Keratinocyte (primary cell): ENCODE data around the gene SMPD2. TPM values are rescaled to one million over a fixed set of nuclear protein-coding genes. Genes with fewer than 3 reads are reported as not detected.

Experiments used
- DNase-seq: peaks from one replicate; pipeline ENCODE4 v3.0.0-alpha.2; 2011; ENCODE audit warnings: low read depth, missing footprints, low spot score
- FAIRE-seq: peaks from 2 replicates; lab custom pipeline; 2011; peaks lifted over from hg19 to GRCh38; lab: Jason Lieb, UNC
- H2AFZ ChIP-seq: 2 replicates; pipeline ENCODE4 v1.6.0; 2012; ENCODE audit warnings: low read length, control low read depth, inconsistent platforms; ENCODE audit not compliant: control insufficient read depth
- H3K27ac ChIP-seq: 2 replicates; pipeline ENCODE4 v1.5.1; 2011; ENCODE audit warnings: low read length; ENCODE audit not compliant: control insufficient read depth, insufficient read depth
- H3K27me3 ChIP-seq: 3 replicates; pipeline ENCODE4 v1.6.0; 2011; ENCODE audit warnings: low read length; ENCODE audit not compliant: control insufficient read depth, insufficient read depth; ENCODE audit errors: extremely low read depth
- H3K36me3 ChIP-seq, 2 experiments: 2 replicates in 1 of 2; 3 replicates in 1 of 2; pipeline ENCODE4 v1.5.1; 2011; ENCODE audit warnings: low read length in 2 of 2, mild to moderate bottlenecking in 1 of 2; ENCODE audit not compliant: control insufficient read depth in 2 of 2, insufficient read depth in 2 of 2; ENCODE audit errors: extremely low read depth in 1 of 2
- H3K4me1 ChIP-seq: 3 replicates; pipeline ENCODE4 v1.5.1; 2011; ENCODE audit warnings: low read length; ENCODE audit not compliant: control insufficient read depth, insufficient read depth; ENCODE audit errors: extremely low read depth
- H3K4me2 ChIP-seq: 3 replicates; pipeline ENCODE4 v1.6.0; 2011; ENCODE audit warnings: low read depth, low read length; ENCODE audit not compliant: control insufficient read depth, insufficient read depth; ENCODE audit errors: extremely low read depth
- H3K4me3 ChIP-seq, 3 experiments: fragments of 200-600 bp in 1 of 3; sonication (generic) in 1 of 3; 2 replicates in 2 of 3; 3 replicates in 1 of 3; pipeline ENCODE4 v1.5.1; 2011 to 2016; ENCODE audit warnings: low read length in 3 of 3, mild to moderate bottlenecking in 3 of 3, control low read depth in 2 of 3, inconsistent platforms in 1 of 3, low read depth in 1 of 3, mixed read lengths in 1 of 3, mixed run types in 1 of 3, moderate library complexity in 1 of 3; ENCODE audit not compliant: control insufficient read depth in 2 of 3, insufficient read depth in 2 of 3; ENCODE audit errors: extremely low read depth in 1 of 3
- H3K79me2 ChIP-seq: 2 replicates; pipeline ENCODE4 v1.6.0; 2012; ENCODE audit warnings: low read length; ENCODE audit not compliant: control insufficient read depth, insufficient read depth
- H3K9ac ChIP-seq: 3 replicates; pipeline ENCODE4 v1.6.0; 2011; ENCODE audit warnings: low read length; ENCODE audit not compliant: control insufficient read depth, insufficient read depth; ENCODE audit errors: extremely low read depth
- H3K9me1 ChIP-seq: 3 replicates; pipeline ENCODE4 v1.6.0; 2011; ENCODE audit warnings: low read length; ENCODE audit not compliant: control insufficient read depth, insufficient read depth; ENCODE audit errors: extremely low read depth
- H3K9me3 ChIP-seq: 2 replicates; pipeline ENCODE4 v1.5.1; 2012; ENCODE audit warnings: low read depth, low read length; ENCODE audit not compliant: control insufficient read depth
- H4K20me1 ChIP-seq: 3 replicates; pipeline ENCODE4 v1.6.0; 2011; ENCODE audit warnings: low read length; ENCODE audit not compliant: control insufficient read depth, insufficient read depth; ENCODE audit errors: extremely low read depth
- EZH2 ChIP-seq: IDR thresholded peaks from one replicate; pipeline ENCODE4 v1.6.1; 2012; ENCODE audit warnings: inconsistent platforms, mild to moderate bottlenecking, low read length, moderate library complexity
- dilution Hi-C: fragments of 300-500 bp; cut with MboI; formaldehyde crosslinking; loops from one replicate; pipeline ENCODE4 v1.7.0; 2020; ENCODE audit warnings: low sequenced_read_pairs; ENCODE audit not compliant: extremely low pct_ligation_motif_present
- polyA plus RNA-seq, 5 experiments: library from polyadenylated mRNA; depleted of rRNA in 3 of 5; stranded (reverse) in 3 of 5; stranded (forward) in 1 of 5; unstranded in 1 of 5; fragments of >200 nt; gene quantifications; 1 replicate in 1 of 5; 2 replicates in 3 of 5; 3 replicates in 1 of 5; pipeline versions ENCODE4 v1.2.1 to v1.2.3, GENCODE V29; 2011 to 2012; ENCODE audit warnings: missing spikeins in 2 of 5, low read depth in 1 of 5, low replicate concordance in 1 of 5
- TF ChIP-seq, protein P1 (sequence below), 3 experiments: IDR thresholded peaks in 1 of 3; conservative IDR thresholded peaks in 1 of 3; optimal IDR thresholded peaks in 1 of 3; 2 replicates in 2 of 3; 3 replicates in 1 of 3; pipeline versions ENCODE3 to v1.5.1; 2011; ENCODE audit warnings: low read length in 3 of 3, mild to moderate bottlenecking in 3 of 3, moderate library complexity in 2 of 3, control low read depth in 1 of 3, inconsistent platforms in 1 of 3; ENCODE audit not compliant: insufficient read depth in 2 of 3; ENCODE audit errors: extremely low read depth in 1 of 3

Gene SMPD2
- polyA plus RNA-seq, 1 donor (not counting 4 experiments of a cell fraction or from before 2014, with no cell fraction given) = 11.7 TPM

DNA sequence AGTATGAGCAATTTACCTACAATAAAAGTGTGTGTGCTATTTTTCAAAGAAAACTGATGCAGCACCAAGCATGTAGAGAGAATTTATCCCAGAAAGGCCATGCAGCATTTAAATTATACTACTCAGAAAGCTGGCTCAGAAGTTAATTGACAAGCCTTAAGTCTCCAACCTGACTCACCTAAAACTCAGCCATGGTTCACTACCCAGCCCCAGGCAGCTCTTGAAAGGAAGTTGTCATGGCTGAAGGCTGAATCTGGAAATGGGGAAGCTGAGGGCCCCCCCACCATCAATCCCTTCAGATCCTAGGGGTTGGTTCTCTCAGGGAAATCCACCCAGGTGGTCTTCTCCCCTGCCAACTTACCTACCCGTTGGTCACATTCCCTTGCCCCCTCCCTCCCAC, 19.8 kb upstream of the SMPD2 start:
- Histone ChIP-seq H3K27me3 (no peaks in the 10 kb centered on the region), H3K36me3 (no peaks in the 10 kb centered on the region), H4K20me1 (no peaks in the 10 kb centered on the region), H3K9me1 (no peaks in the 10 kb centered on the region), H3K79me2 (no peaks in the 10 kb centered on the region), H3K9me3 (no peaks in the 10 kb centered on the region), H3K4me3 (no peak overlapping the region), H3K27ac (no peak overlapping the region), H3K4me1 (peaks cover 19% of the 10 kb centered on the region), H2AFZ (no peak overlapping the region), H3K9ac (no peak overlapping the region), H3K4me2 (no peak overlapping the region)
- dilution Hi-C loops = no loop called here
- FAIRE-seq (no peak), DNase-seq (no peak)
- TF ChIP-seq, protein P1, sequence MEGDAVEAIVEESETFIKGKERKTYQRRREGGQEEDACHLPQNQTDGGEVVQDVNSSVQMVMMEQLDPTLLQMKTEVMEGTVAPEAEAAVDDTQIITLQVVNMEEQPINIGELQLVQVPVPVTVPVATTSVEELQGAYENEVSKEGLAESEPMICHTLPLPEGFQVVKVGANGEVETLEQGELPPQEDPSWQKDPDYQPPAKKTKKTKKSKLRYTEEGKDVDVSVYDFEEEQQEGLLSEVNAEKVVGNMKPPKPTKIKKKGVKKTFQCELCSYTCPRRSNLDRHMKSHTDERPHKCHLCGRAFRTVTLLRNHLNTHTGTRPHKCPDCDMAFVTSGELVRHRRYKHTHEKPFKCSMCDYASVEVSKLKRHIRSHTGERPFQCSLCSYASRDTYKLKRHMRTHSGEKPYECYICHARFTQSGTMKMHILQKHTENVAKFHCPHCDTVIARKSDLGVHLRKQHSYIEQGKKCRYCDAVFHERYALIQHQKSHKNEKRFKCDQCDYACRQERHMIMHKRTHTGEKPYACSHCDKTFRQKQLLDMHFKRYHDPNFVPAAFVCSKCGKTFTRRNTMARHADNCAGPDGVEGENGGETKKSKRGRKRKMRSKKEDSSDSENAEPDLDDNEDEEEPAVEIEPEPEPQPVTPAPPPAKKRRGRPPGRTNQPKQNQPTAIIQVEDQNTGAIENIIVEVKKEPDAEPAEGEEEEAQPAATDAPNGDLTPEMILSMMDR (optimal IDR thresholded peaks at IDR 0.05 in 1 of 3, IDR thresholded peaks at IDR 0.05 in 1 of 3, conservative IDR thresholded peaks at IDR 0.05 in 1 of 3; ENCODE audit: extremely low read depth in 1 of 3, insufficient read depth in 2 of 3, low read length in 3 of 3) = no peak
- TF ChIP-seq EZH2 = no peak

DNA sequence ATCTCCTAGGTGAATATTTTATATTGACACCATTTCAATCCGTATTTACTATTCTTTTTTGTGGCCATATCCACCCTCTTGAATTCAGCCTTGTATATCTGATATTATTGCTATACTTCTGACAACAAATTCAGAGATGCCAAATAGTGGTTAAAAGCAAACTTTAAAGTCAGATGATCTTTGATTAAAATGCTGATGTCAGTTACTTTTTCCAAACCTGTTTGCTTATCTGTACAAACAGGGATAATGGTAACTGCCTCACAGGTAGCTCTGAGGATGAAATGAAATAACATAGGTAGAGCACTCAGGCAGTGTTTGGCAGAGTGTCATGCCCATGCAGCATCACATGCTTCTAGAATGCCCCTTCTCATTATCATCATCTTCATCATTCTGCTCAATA, 19.3 kb upstream of the SMPD2 start:
- H2AFZ ChIP-seq = no peak overlapping the region
- FAIRE-seq = no peak
- H3K27ac ChIP-seq = no peak overlapping the region
- no peaks in the 10 kb centered on the region for H4K20me1 ChIP-seq
- no peaks in the 10 kb centered on the region for H3K79me2 ChIP-seq
- no peak overlapping the region for H3K4me2 ChIP-seq
- dilution Hi-C loops = no loop called here
- H3K4me1 ChIP-seq = peaks cover 21% of the 10 kb centered on the region
- TF ChIP-seq, protein P1 (optimal IDR thresholded peaks at IDR 0.05 in 1 of 3, IDR thresholded peaks at IDR 0.05 in 1 of 3, conservative IDR thresholded peaks at IDR 0.05 in 1 of 3; ENCODE audit: extremely low read depth in 1 of 3, insufficient read depth in 2 of 3, low read length in 3 of 3) = no peak
- no peak for TF ChIP-seq EZH2
- H3K4me3 ChIP-seq = no peak overlapping the region
- no peaks in the 10 kb centered on the region for H3K36me3 ChIP-seq
- no peaks in the 10 kb centered on the region for H3K9me3 ChIP-seq
- H3K9ac ChIP-seq = no peak overlapping the region
- DNase-seq = no peak
- no peaks in the 10 kb centered on the region for H3K9me1 ChIP-seq
- no peaks in the 10 kb centered on the region for H3K27me3 ChIP-seq
